CD14-positive monocyte (primary cell): ENCODE data around the gene TBXAS1. TPM values are rescaled to one million over a fixed set of nuclear protein-coding genes. Genes with fewer than 3 reads are reported as not detected.
A peak's percentile ranks its signal among the peaks of the same experiment; 100 is the strongest.

Experiments
- DNase-seq, 3 donors: peaks; one replicate each; pipeline ENCODE4 v3.0.0-alpha.2; 2011 to 2022
- H2AFZ ChIP-seq: 2 replicates; pipeline ENCODE4 v1.6.0; 2012; ENCODE audit warnings: mild to moderate bottlenecking, low read depth, low read length, inconsistent platforms; ENCODE audit not compliant: insufficient read depth, poor library complexity, severe bottlenecking
- H3K27ac ChIP-seq, 2 donors: 1 replicate in 1 of 2; 2 replicates in 1 of 2; pipeline ENCODE4 v1.5.1; 2012 to 2013; ENCODE audit warnings: low read length in 2 of 2, control low read depth in 1 of 2, inconsistent platforms in 1 of 2, low read depth in 1 of 2, mild to moderate bottlenecking in 1 of 2
- H3K27me3 ChIP-seq, 2 donors: one replicate each; pipeline versions ENCODE4 v1.6.0 to v1.6.1; 2011 to 2013; ENCODE audit warnings: low read length in 2 of 2; ENCODE audit not compliant: control insufficient read depth in 2 of 2, insufficient read depth in 2 of 2
- H3K36me3 ChIP-seq, 2 donors: replicated peaks in 1 of 2; 1 replicate in 1 of 2; 2 replicates in 1 of 2; pipeline versions ENCODE4 v1.5.1 to v1.6.1; 2012 to 2013; ENCODE audit warnings: low read length in 2 of 2, control low read depth in 1 of 2, inconsistent platforms in 1 of 2, mild to moderate bottlenecking in 1 of 2; ENCODE audit not compliant: insufficient read depth in 2 of 2, control insufficient read depth in 1 of 2
- H3K4me1 ChIP-seq, 2 donors: 1 replicate in 1 of 2; 2 replicates in 1 of 2; pipeline versions ENCODE4 v1.5.1 to v1.6.1; 2012 to 2013; ENCODE audit warnings: low read length in 2 of 2, control low read depth in 1 of 2, inconsistent platforms in 1 of 2, mild to moderate bottlenecking in 1 of 2, moderate library complexity in 1 of 2; ENCODE audit not compliant: insufficient read depth in 2 of 2, control insufficient read depth in 1 of 2
- H3K4me2 ChIP-seq: replicated peaks from 2 replicates; pipeline ENCODE3; 2012; ENCODE audit warnings: low read length, moderate library complexity, mild to moderate bottlenecking; ENCODE audit not compliant: poor library complexity, severe bottlenecking; ENCODE audit errors: extremely low read depth
- H3K4me3 ChIP-seq, 3 experiments: fragments of 200-600 bp in 1 of 3; sonication (generic) in 1 of 3; replicated peaks in 1 of 3; 1 replicate in 2 of 3; 2 replicates in 1 of 3; pipeline ENCODE4 v1.5.1; 2011 to 2013; ENCODE audit warnings: low read length in 3 of 3, mild to moderate bottlenecking in 3 of 3, control low read depth in 2 of 3, low read depth in 2 of 3, inconsistent platforms in 1 of 3, moderate library complexity in 1 of 3
- H3K79me2 ChIP-seq: 2 replicates; pipeline ENCODE4 v1.6.0; 2012; ENCODE audit warnings: mild to moderate bottlenecking, control low read depth, inconsistent platforms, low read length, moderate library complexity; ENCODE audit not compliant: insufficient read depth
- H3K9ac ChIP-seq: 2 replicates; pipeline ENCODE4 v1.6.0; 2017; ENCODE audit warnings: low read length, mild to moderate bottlenecking; ENCODE audit not compliant: insufficient read depth, poor library complexity, severe bottlenecking
- H3K9me3 ChIP-seq, 2 donors: replicated peaks in 1 of 2; 1 replicate in 1 of 2; 2 replicates in 1 of 2; pipeline versions ENCODE4 v1.5.1 to v1.6.1; 2012 to 2013; ENCODE audit warnings: low read length in 2 of 2, control low read depth in 1 of 2; ENCODE audit not compliant: control insufficient read depth in 1 of 2, insufficient read depth in 1 of 2
- H4K20me1 ChIP-seq: 2 replicates; pipeline ENCODE4 v1.6.0; 2012; ENCODE audit warnings: mild to moderate bottlenecking, low read length, control low read depth, moderate library complexity; ENCODE audit not compliant: insufficient read depth
- H3K27ac Mint-ChIP-seq, 7 donors: one replicate each; pipeline ENCODE4 v1.8.0; 2020; ENCODE audit warnings: mild to moderate bottlenecking in 7 of 7, mixed read lengths in 7 of 7, moderate library complexity in 6 of 7, inconsistent platforms in 2 of 7
- H3K27me3 Mint-ChIP-seq, 3 donors: one replicate each; pipeline ENCODE4 v1.8.0; 2021 to 2022; ENCODE audit warnings: low read depth in 3 of 3, mild to moderate bottlenecking in 3 of 3, mixed read lengths in 3 of 3, moderate library complexity in 3 of 3, inconsistent platforms in 1 of 3
- H3K36me3 Mint-ChIP-seq, 2 donors: one replicate each; pipeline ENCODE4 v1.8.0; 2020; ENCODE audit warnings: mixed read lengths in 2 of 2, inconsistent platforms in 1 of 2, mild to moderate bottlenecking in 1 of 2
- H3K4me1 Mint-ChIP-seq: one replicate; pipeline ENCODE4 v1.8.0; 2020; ENCODE audit warnings: mild to moderate bottlenecking, mixed read lengths
- H3K4me3 Mint-ChIP-seq, 2 donors: one replicate each; pipeline ENCODE4 v1.8.0; 2020; ENCODE audit warnings: mild to moderate bottlenecking in 2 of 2, mixed read lengths in 2 of 2, moderate library complexity in 1 of 2
- H3K9me3 Mint-ChIP-seq, 7 donors: one replicate each; pipeline ENCODE4 v1.8.0; 2020 to 2022; ENCODE audit warnings: mixed read lengths in 7 of 7, mild to moderate bottlenecking in 6 of 7, moderate library complexity in 6 of 7, inconsistent platforms in 2 of 7
- CTCF ChIP-seq: fragments of 200-600 bp; IDR thresholded peaks from one replicate; pipeline ENCODE4 v1.8.0; 2022; ENCODE audit warnings: antibody characterized with exemption, mild to moderate bottlenecking
- WGBS: methylation state at CpG from one replicate; pipeline ENCODE4 v1.1.5; 2013; ENCODE audit warnings: missing lambda C conversion rate; ENCODE audit not compliant: insufficient coverage; 5-methylcytosine and 5-hydroxymethylcytosine counted together
- intact Hi-C, 2 donors: fragments of 100-400 bp; cut with micrococcal nuclease; formaldehyde crosslinking; loops; one replicate each; pipeline versions ENCODE4 v1.15.0 to v1.15.1; 2023
- polyA plus RNA-seq, 3 donors: library from polyadenylated mRNA; depleted of rRNA in 1 of 3; unstranded in 2 of 3; stranded (reverse) in 1 of 3; fragments of 300-500 nt in 2 of 3; fragments of >200 nt in 1 of 3; fragmentation: Illumina TruSeq in 2 of 3; gene quantifications; 1 replicate in 2 of 3; 2 replicates in 1 of 3; pipeline ENCODE4 v1.2.3, GENCODE V29; 2012 to 2021

Gene TBXAS1
- polyA plus RNA-seq, 3 donors = 289 to 335 (median 298) TPM

GRCh38 chr7:139871820-139872219 is 42.8 kb downstream of the TBXAS1 start:
- Histone ChIP-seq H3K4me3 (no peak overlapping the region), H3K9ac (no peak overlapping the region), H3K27me3 (no peaks in the 10 kb centered on the region), H3K4me1 (peaks cover 27 to 37% of the 10 kb centered on the region in 2 donors), H3K9me3 (no peaks in the 10 kb centered on the region), H2AFZ (no peak overlapping the region), H3K79me2 (peaks cover 60% of the 10 kb centered on the region), H3K4me2 (no peak overlapping the region), H3K36me3 (peaks cover 61 to 71% of the 10 kb centered on the region in 2 donors), H3K27ac (no peak overlapping the region), H4K20me1 (peaks cover 99% of the 10 kb centered on the region)
- WGBS = no CpG with 5 or more reads among the region's 2 CpGs
- H3K9me3 Mint-ChIP-seq = peaks cover 0 to 2% (median 0%) of the 10 kb centered on the region in 7 donors
- intact Hi-C loops = no loop called here
- no peak overlapping the region for H3K27ac Mint-ChIP-seq
- no peak overlapping the region for H3K4me3 Mint-ChIP-seq
- peaks cover 41% of the 10 kb centered on the region for H3K4me1 Mint-ChIP-seq
- H3K36me3 Mint-ChIP-seq = peaks cover 73 to 81% of the 10 kb centered on the region in 2 donors
- DNase-seq = no peak
- no peak for TF ChIP-seq CTCF
- H3K27me3 Mint-ChIP-seq = no peaks in the 10 kb centered on the region

- peaks cover 0 to 2% (median 0%) of the 10 kb centered on the region in 7 donors for H3K9me3 Mint-ChIP-seq
- Histone ChIP-seq H3K4me2 (no peak overlapping the region), H3K9me3 (no peaks in the 10 kb centered on the region), H3K4me1 (peaks cover 27 to 36% of the 10 kb centered on the region in 2 donors), H3K9ac (no peak overlapping the region), H3K4me3 (no peak overlapping the region), H3K79me2 (peaks cover 43% of the 10 kb centered on the region), H4K20me1 (peaks cover 99% of the 10 kb centered on the region), H2AFZ (no peak overlapping the region), H3K27me3 (no peaks in the 10 kb centered on the region), H3K27ac (no peak overlapping the region), H3K36me3 (peaks cover 73 to 83% of the 10 kb centered on the region in 2 donors)
- WGBS = 98% methylated on average over 7 of the region's 8 CpGs
- no peak for DNase-seq
- intact Hi-C loops = no loop called here
- H3K4me3 Mint-ChIP-seq = no peak overlapping the region
- peak overlapping the region in 2 of 7 donors; percentile 1 to 73 for H3K27ac Mint-ChIP-seq
- no peaks in the 10 kb centered on the region for H3K27me3 Mint-ChIP-seq
- peaks cover 44% of the 10 kb centered on the region for H3K4me1 Mint-ChIP-seq
- peaks cover 78 to 86% of the 10 kb centered on the region in 2 donors for H3K36me3 Mint-ChIP-seq
- no peak for TF ChIP-seq CTCF
Measured at GRCh38 chr7:139873593-139874301, 44.7 kb downstream of the TBXAS1 start.
